B cell (primary cell): ENCODE results near the gene ZNF639. TPM values are rescaled to one million over a fixed set of nuclear protein-coding genes. Genes with fewer than 3 reads are reported as not detected.

Source experiments
- ATAC-seq: fragments of 200-7000 bp; cut with Tn5 transposase; one replicate; pipeline ENCODE4 v1.10.0; 2021; ENCODE audit warnings: low read depth, mild to moderate bottlenecking, moderate number of reproducible peaks, moderate library complexity
- CTCF ChIA-PET: fragments of 350-600 bp; sonication (Branson Sonifier 250); formaldehyde crosslinking; loops from one replicate; lab custom pipeline; 2021; ENCODE audit warnings: antibody characterized with exemption, inconsistent platforms; lab: Charles Lee
- POLR2A ChIA-PET: fragments of 350-600 bp; sonication (Branson Sonifier 250); formaldehyde crosslinking; loops from one replicate; lab custom pipeline; 2021; ENCODE audit warnings: antibody characterized with exemption; lab: Charles Lee
- DNase-seq: peaks from one replicate; pipeline ENCODE4 v3.0.0; 2013
- H2AFZ ChIP-seq: 2 replicates; pipeline ENCODE4 v1.6.1; 2012; ENCODE audit warnings: mild to moderate bottlenecking, low read depth, low read length; ENCODE audit not compliant: insufficient read depth, poor library complexity, severe bottlenecking
- H3K27ac ChIP-seq, 2 donors: 1 replicate in 1 of 2; 2 replicates in 1 of 2; pipeline ENCODE4 v1.5.1; 2012 to 2013; ENCODE audit warnings: low read length in 2 of 2, mild to moderate bottlenecking in 2 of 2, moderate library complexity in 1 of 2
- H3K27me3 ChIP-seq, 4 experiments: fragments of 200-600 bp in 1 of 4; sonication (generic) in 1 of 4; replicated peaks in 1 of 4; 1 replicate in 2 of 4; 2 replicates in 2 of 4; pipeline versions ENCODE4 v1.6.1 to v1.7.0; 2013 to 2016; ENCODE audit warnings: low read length in 3 of 4, mild to moderate bottlenecking in 2 of 4, mixed read lengths in 1 of 4, moderate library complexity in 1 of 4; ENCODE audit not compliant: insufficient read depth in 4 of 4, control insufficient read depth in 3 of 4; ENCODE audit errors: control extremely low read depth in 1 of 4
- H3K36me3 ChIP-seq, 2 experiments: replicated peaks in 1 of 2; 1 replicate in 1 of 2; 2 replicates in 1 of 2; pipeline versions ENCODE4 v1.6.1 to v1.7.1; 2013; ENCODE audit warnings: low read length in 1 of 2; ENCODE audit not compliant: insufficient read depth in 2 of 2, control insufficient read depth in 1 of 2; ENCODE audit errors: control extremely low read depth in 1 of 2, extremely low read depth in 1 of 2
- H3K4me1 ChIP-seq, 2 donors: fragments of 200-600 bp in 1 of 2; sonication (generic) in 1 of 2; 1 replicate in 1 of 2; 2 replicates in 1 of 2; pipeline versions ENCODE4 v1.5.1 to v1.6.1; 2013 to 2017; ENCODE audit warnings: low read length in 2 of 2; ENCODE audit not compliant: control insufficient read depth in 2 of 2, insufficient read depth in 2 of 2
- H3K4me2 ChIP-seq: replicated peaks from 2 replicates; pipeline ENCODE3; 2012; ENCODE audit warnings: mild to moderate bottlenecking, low read depth, low read length; ENCODE audit not compliant: poor library complexity, severe bottlenecking
- H3K4me3 ChIP-seq, 5 experiments: fragments of 200-600 bp in 1 of 5; sonication (generic) in 1 of 5; 1 replicate in 3 of 5; 2 replicates in 2 of 5; pipeline versions ENCODE4 v1.5.1 to v1.7.0; 2011 to 2016; ENCODE audit warnings: low read length in 4 of 5, mild to moderate bottlenecking in 4 of 5, low read depth in 2 of 5, control low read depth in 1 of 5, moderate library complexity in 1 of 5; ENCODE audit not compliant: insufficient read depth in 1 of 5; ENCODE audit errors: control extremely low read depth in 1 of 5, extremely low read depth in 1 of 5
- H3K79me2 ChIP-seq: fragments of 200-600 bp; sonication (generic); one replicate; pipeline ENCODE4 v1.6.0; 2016; ENCODE audit warnings: low read length; ENCODE audit not compliant: control insufficient read depth, insufficient read depth
- H3K9ac ChIP-seq: fragments of 200-600 bp; sonication (generic); 2 replicates; pipeline ENCODE4 v1.6.1; 2017; ENCODE audit warnings: mild to moderate bottlenecking, low read length, moderate library complexity
- H3K9me3 ChIP-seq, 3 donors: one replicate each; pipeline versions ENCODE4 v1.6.1 to v1.7.1; 2013; ENCODE audit warnings: low read length in 2 of 3; ENCODE audit not compliant: control insufficient read depth in 2 of 3, insufficient read depth in 1 of 3; ENCODE audit errors: control extremely low read depth in 1 of 3
- H4K20me1 ChIP-seq: 2 replicates; pipeline ENCODE4 v1.6.0; 2012; ENCODE audit warnings: mild to moderate bottlenecking, low read length; ENCODE audit not compliant: insufficient read depth, control insufficient read depth, poor library complexity, severe bottlenecking
- H3K27ac Mint-ChIP-seq: one replicate; pipeline ENCODE4 v1.8.0; 2021; ENCODE audit warnings: mixed read lengths
- H3K27me3 Mint-ChIP-seq: one replicate; pipeline ENCODE4 v1.8.0; 2021; ENCODE audit warnings: mixed read lengths
- H3K4me1 Mint-ChIP-seq: one replicate; pipeline ENCODE4 v1.8.0; 2021; ENCODE audit warnings: mixed read lengths
- H3K4me3 Mint-ChIP-seq: one replicate; pipeline ENCODE4 v1.8.0; 2021; ENCODE audit warnings: mixed read lengths
- H3K9me3 Mint-ChIP-seq: one replicate; pipeline ENCODE4 v1.8.0; 2022; ENCODE audit warnings: mixed read lengths; ENCODE audit not compliant: insufficient read depth
- CTCF ChIP-seq: fragments of 200-600 bp; IDR thresholded peaks from one replicate; pipeline ENCODE4 v1.8.0; 2022; ENCODE audit warnings: antibody characterized with exemption, mild to moderate bottlenecking
- EZH2 ChIP-seq: IDR thresholded peaks from 2 replicates; pipeline ENCODE4 v1.6.1; 2012; ENCODE audit warnings: borderline replicate concordance, low read depth, mild to moderate bottlenecking, moderate library complexity, low read length; ENCODE audit not compliant: insufficient read depth, poor library complexity, severe bottlenecking
- WGBS: methylation state at CpG from one replicate; pipeline ENCODE4 v1.1.5; 2013; ENCODE audit warnings: missing lambda C conversion rate; ENCODE audit not compliant: insufficient coverage; 5-methylcytosine and 5-hydroxymethylcytosine counted together
- intact Hi-C: fragments of 100-400 bp; cut with micrococcal nuclease; formaldehyde crosslinking; loops from one replicate; pipeline ENCODE4 v1.10.0; 2022
- polyA plus RNA-seq: library from polyadenylated mRNA; depleted of rRNA; stranded (reverse); fragments of >200 nt; gene quantifications from 2 replicates; pipeline ENCODE4 v1.2.3, GENCODE V29; 2012
- total RNA-seq, 2 donors: library from RNA; stranded (reverse); fragments of 120-200 nt in 1 of 2; gene quantifications; 1 replicate in 1 of 2; 2 replicates in 1 of 2; pipeline versions ENCODE4 v1.2.3 to v1.2.4, GENCODE V29; 2013 to 2022

Gene ZNF639
- total and polyA plus RNA-seq, 2 donors (not counting 1 experiment from before 2014, with no cell fraction given) = 22.4 to 39.8 TPM

GRCh38 chr3:179375091-179375999, 52.5 kb downstream of the ZNF639 start:
- H3K27me3 Mint-ChIP-seq = no peaks in the 10 kb centered on the region
- H3K4me1 ChIP-seq = no peaks in the 10 kb centered on the region
- no peak for TF ChIP-seq CTCF
- no peak for TF ChIP-seq EZH2
- no peak for ATAC-seq
- no peaks in the 10 kb centered on the region for H3K9me3 Mint-ChIP-seq
- intact Hi-C loops = no loop called here
- no peaks in the 10 kb centered on the region for H3K9me3 ChIP-seq
- H3K4me1 Mint-ChIP-seq = no peaks in the 10 kb centered on the region
- no peaks in the 10 kb centered on the region for H3K27me3 ChIP-seq
- no peak overlapping the region for H3K27ac Mint-ChIP-seq
- no peak overlapping the region for H3K9ac ChIP-seq
- CTCF ChIA-PET = no interaction called here
- no peak for DNase-seq
- no peak overlapping the region for H3K4me3 Mint-ChIP-seq
- no peak overlapping the region for H2AFZ ChIP-seq
- no peak overlapping the region for H3K4me2 ChIP-seq
- no peak overlapping the region for H3K27ac ChIP-seq
- H3K4me3 ChIP-seq = no peak overlapping the region
- H4K20me1 ChIP-seq = no peaks in the 10 kb centered on the region
- no peaks in the 10 kb centered on the region for H3K79me2 ChIP-seq
- 91% methylated on average over 5 of the region's 12 CpGs for WGBS
- H3K36me3 ChIP-seq = peaks cover 9 to 52% of the 10 kb centered on the region in 2 experiments
- POLR2A ChIA-PET = no interaction called here

GRCh38 chr3:179376474-179376873, 53.6 kb downstream of the ZNF639 start:
- Histone ChIP-seq H4K20me1 (no peaks in the 10 kb centered on the region), H3K79me2 (no peaks in the 10 kb centered on the region), H3K27me3 (no peaks in the 10 kb centered on the region), H3K27ac (no peak overlapping the region), H3K9me3 (no peaks in the 10 kb centered on the region), H3K4me3 (no peak overlapping the region), H3K9ac (no peak overlapping the region), H3K36me3 (peaks cover 10 to 54% of the 10 kb centered on the region in 2 experiments), H3K4me2 (no peak overlapping the region), H2AFZ (no peak overlapping the region), H3K4me1 (no peaks in the 10 kb centered on the region)
- ATAC-seq (no peak), DNase-seq (no peak)
- no peaks in the 10 kb centered on the region for H3K4me1 Mint-ChIP-seq
- H3K4me3 Mint-ChIP-seq = no peak overlapping the region
- TF ChIP-seq CTCF = no peak
- no peaks in the 10 kb centered on the region for H3K9me3 Mint-ChIP-seq
- ChIA-PET CTCF (no interaction called here), POLR2A (no interaction called here)
- WGBS = no CpG with 5 or more reads among the region's 1 CpG
- no peaks in the 10 kb centered on the region for H3K27me3 Mint-ChIP-seq
- intact Hi-C loops = no loop called here
- H3K27ac Mint-ChIP-seq = no peak overlapping the region
